ENCODE data around the gene TIMM50.

DNA sequence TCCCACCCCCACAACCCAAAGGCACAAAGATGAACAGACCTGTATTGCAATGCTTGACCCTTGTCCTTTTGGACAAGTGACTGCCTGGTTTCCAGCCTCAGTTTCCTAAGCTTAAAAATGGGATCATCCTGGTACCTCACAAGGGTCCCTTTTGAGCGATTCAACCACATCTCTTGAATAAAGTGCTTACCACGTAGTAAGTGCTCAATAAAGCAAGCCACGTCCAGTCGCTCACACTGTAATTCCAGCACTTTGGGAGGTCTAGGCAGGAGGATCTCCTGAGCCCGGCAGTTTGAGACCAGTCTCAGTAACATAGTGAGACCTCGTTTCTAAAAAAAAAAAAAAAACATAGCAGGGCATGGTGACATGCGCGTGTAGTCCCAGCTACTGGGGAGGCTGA, 19.3 kb downstream of the TIMM50 start:
- TF ChIP-seq CTCF (IDR thresholded peaks at IDR 0.05) = no peak
- no peak for TF ChIP-seq POLR2A (IDR thresholded peaks at IDR 0.05)
- TF ChIP-seq POLR2AphosphoS5 (IDR thresholded peaks at IDR 0.05) = no peak
- TF ChIP-seq EP300 (IDR thresholded peaks at IDR 0.05) = no peak
